Measurements from ENCODE around the gene DLGAP1. TPM values are rescaled to one million over a fixed set of nuclear protein-coding genes. Genes with fewer than 3 reads are reported as not detected.

DLGAP1 gene
- total and polyA plus RNA-seq, 2 of the 8 experiments (the other 6 are each of a cell fraction or from before 2014, with no cell fraction given): 11.8 to 16.9 TPM

DNA sequence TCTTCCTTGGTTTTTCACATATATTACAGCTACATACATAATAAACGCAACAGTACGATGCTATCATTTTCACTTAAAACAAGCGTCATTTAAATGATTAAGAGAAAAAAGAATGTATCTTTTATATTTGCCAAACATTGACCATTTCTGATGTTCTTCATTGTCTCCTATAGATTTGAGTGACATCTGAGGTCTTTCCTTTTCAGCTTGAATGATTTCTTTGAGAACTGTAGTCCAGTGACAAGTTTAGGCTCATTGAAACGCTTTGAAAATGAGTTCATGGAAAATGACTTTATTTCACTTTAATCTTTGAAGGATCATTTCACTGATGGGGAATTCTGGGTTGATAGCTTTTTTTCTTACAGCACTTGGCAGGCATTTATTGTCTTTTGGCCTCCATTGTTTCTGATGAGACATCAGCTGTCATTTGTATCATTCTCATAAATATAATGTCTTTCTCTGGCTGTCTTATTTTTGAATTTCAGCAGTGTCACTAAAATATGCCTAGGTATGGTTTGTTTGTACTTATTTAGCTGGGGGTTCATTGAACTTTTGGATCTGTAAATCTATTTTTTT, 994.2 kb downstream of the DLGAP1 start:
- WGBS, 2 experiments (ENCODE audit: extremely low coverage in 1 of 2, insufficient coverage in 1 of 2, insufficient read length in 1 of 2, insufficient replicate concordance in 2 of 2, low coverage in 1 of 2, low lambda C conversion rate in 2 of 2, missing lambda C conversion rate in 1 of 2): 88% methylated on average over 4 of the region's 4 CpGs; no CpG with 5 or more reads in 1 of the 2 experiments
- H3K23me2 ChIP-seq (ENCODE audit: low read depth, low read length): no peaks in the 10 kb centered on the region
- no peak overlapping the region for H3K56ac ChIP-seq (replicated peaks; ENCODE audit: insufficient read length, low read depth, low read length)
- DNase-seq (ENCODE audit: low read depth in 1 of 2, low spot score in 2 of 2) (no peak), FAIRE-seq (no peak)
- no peak for TF ChIP-seq BCL11A (IDR thresholded peaks at IDR 0.05; ENCODE audit: low read depth in 2 of 2, low read length in 2 of 2)
- no peak for TF ChIP-seq ATF3 (IDR thresholded peaks at IDR 0.05; ENCODE audit: insufficient read depth, low read depth, low read length)
- no peak overlapping the region for H2BK120ac ChIP-seq (replicated peaks; ENCODE audit: low read depth, low read length)
- no peak overlapping the region for H2AK5ac ChIP-seq (ENCODE audit: low read depth, low read length)
- peaks cover 0 to 8% of the 10 kb centered on the region in 2 experiments for H4K20me1 ChIP-seq (replicated peaks in 1 of 2; ENCODE audit: control insufficient read depth in 1 of 2, insufficient read depth in 2 of 2, low read length in 2 of 2)
- H3K4ac ChIP-seq (replicated peaks; ENCODE audit: insufficient read length, low read depth, low read length): no peak overlapping the region
- no peak overlapping the region for H2AFZ ChIP-seq (ENCODE audit: low read length)
- no peak overlapping the region for H3K27ac ChIP-seq (ENCODE audit: low read depth, low read length)
- no peak overlapping the region for H3K18ac ChIP-seq (ENCODE audit: extremely low read depth, low read length)
- H3K27me3 ChIP-seq (replicated peaks in 1 of 4; ENCODE audit: control insufficient read depth in 3 of 4, extremely low read depth in 1 of 4, insufficient read depth in 3 of 4, low read length in 3 of 4): no peaks in the 10 kb centered on the region
- no peak overlapping the region for H2BK12ac ChIP-seq (ENCODE audit: low read depth, low read length)
- H3K36me3 ChIP-seq (ENCODE audit: control insufficient read depth in 2 of 4, insufficient read depth in 4 of 4, low read length in 3 of 4): peaks cover 12 to 47% (median 36%) of the 10 kb centered on the region in 4 experiments
- no peak overlapping the region for H4K5ac ChIP-seq (ENCODE audit: insufficient read length, low read depth, low read length)
- H3K23ac ChIP-seq (ENCODE audit: insufficient read length): no peak overlapping the region
- no peak overlapping the region for H3K9ac ChIP-seq (replicated peaks in 1 of 4; ENCODE audit: extremely low read depth in 1 of 4, low read depth in 3 of 4, low read length in 3 of 4)
- ChIA-PET CTCF (ENCODE audit: partially characterized antibody) (interaction anchor here (1.5 to 3.3 kb wide), 4 partner anchors 10 to 206 kb away, joined by 5 to 12 read pairs (median 6); no protein-coding TSS in a partner anchor), POLR2A (ENCODE audit: partially characterized antibody) (interaction anchor here (0.9 to 3.6 kb wide), 9 partner anchors 9 to 200 kb away, joined by 3 to 20 read pairs (median 4); partner anchors contain the start of gene MYL12B)
- no peak overlapping the region for H2BK5ac ChIP-seq (ENCODE audit: low read depth, low read length)
- H4K8ac ChIP-seq (ENCODE audit: extremely low read depth, insufficient read depth, low read length): no peak overlapping the region
- no peak overlapping the region for H3K14ac ChIP-seq (ENCODE audit: insufficient read length)
- H3K79me2 ChIP-seq (ENCODE audit: control insufficient read depth in 1 of 2, insufficient read depth in 2 of 2, low read length in 2 of 2): peaks cover 6 to 38% of the 10 kb centered on the region in 2 experiments
- no peak overlapping the region for H3K4me2 ChIP-seq (ENCODE audit: insufficient read depth in 1 of 2, low read depth in 2 of 2, low read length in 2 of 2)
- no peaks in the 10 kb centered on the region; the same call in 1 of the 2 replicates for H3K79me1 ChIP-seq (ENCODE audit: low read depth, low read length)
- H2BK20ac ChIP-seq (ENCODE audit: low read length): no peak overlapping the region
- no peaks in the 10 kb centered on the region for H3K9me3 ChIP-seq (ENCODE audit: insufficient read depth in 2 of 2, low read depth in 1 of 2, low read length in 1 of 2)
- no peak overlapping the region for H4K91ac ChIP-seq (replicated peaks; ENCODE audit: insufficient read length, low read length)
- no peak overlapping the region for H3K4me3 ChIP-seq (ENCODE audit: extremely low read depth in 1 of 4, insufficient read depth in 2 of 4, low read depth in 3 of 4, low read length in 4 of 4)
- no peak overlapping the region for H2BK15ac ChIP-seq (ENCODE audit: low read length)
- peaks cover 11 to 24% (median 20%) of the 10 kb centered on the region in 4 experiments; a peak in 6 of 7 replicates for H3K4me1 ChIP-seq (replicated peaks in 1 of 4; ENCODE audit: control insufficient read depth in 3 of 4, insufficient read depth in 4 of 4, low read length in 3 of 4)
